GM23338 (cell line): ENCODE results near the gene FSD1. TPM values are rescaled to one million over a fixed set of nuclear protein-coding genes. Genes with fewer than 3 reads are reported as not detected.

Source experiments
- ATAC-seq: fragments of 200-7000 bp; cut with Tn5 transposase; 3 replicates; pipeline ENCODE4 v1.9.1; 2020
- DNase-seq: peaks from one replicate; pipeline ENCODE4 v3.0.0-alpha.2; 2015; ENCODE audit warnings: low spot score
- H2AFZ ChIP-seq: fragments of 200-600 bp; sonication (generic); 2 replicates; pipeline ENCODE4 v1.8.0; 2016; ENCODE audit warnings: antibody characterized with exemption, mild to moderate bottlenecking, moderate library complexity
- H3F3A ChIP-seq: fragments of 200-600 bp; sonication (generic); replicated peaks from 2 replicates; pipeline ENCODE4 v1.8.0; 2017; ENCODE audit warnings: antibody characterized with exemption, mixed run types, low read depth
- H3K27ac ChIP-seq: fragments of 200-600 bp; sonication (generic); 2 replicates; pipeline ENCODE4 v1.6.1; 2016; ENCODE audit warnings: low read depth
- H3K27me3 ChIP-seq: fragments of 200-600 bp; sonication (generic); 2 replicates; pipeline ENCODE4 v1.8.0; 2016; ENCODE audit warnings: mild to moderate bottlenecking, mixed run types, moderate library complexity; ENCODE audit not compliant: insufficient read depth
- H3K36me3 ChIP-seq: fragments of 200-600 bp; sonication (generic); 2 replicates; pipeline ENCODE4 v1.8.0; 2016; ENCODE audit warnings: mild to moderate bottlenecking; ENCODE audit not compliant: insufficient read depth
- H3K4me1 ChIP-seq: fragments of 200-600 bp; sonication (generic); 2 replicates; pipeline ENCODE4 v1.8.0; 2016; ENCODE audit warnings: mild to moderate bottlenecking, moderate library complexity; ENCODE audit not compliant: insufficient read depth
- H3K4me2 ChIP-seq: fragments of 200-600 bp; sonication (generic); 2 replicates; pipeline ENCODE4 v1.7.1; 2017; ENCODE audit warnings: mixed run types
- H3K4me3 ChIP-seq: fragments of 200-600 bp; sonication (generic); 2 replicates; pipeline ENCODE4 v1.6.1; 2016; ENCODE audit warnings: mixed run types
- H3K79me2 ChIP-seq: fragments of 200-600 bp; sonication (generic); replicated peaks from 2 replicates; pipeline ENCODE4 v1.8.0; 2017; ENCODE audit warnings: mild to moderate bottlenecking; ENCODE audit not compliant: insufficient read depth
- H3K9me2 ChIP-seq: fragments of 200-600 bp; sonication (generic); 2 replicates; pipeline ENCODE4 v1.8.0; 2017; ENCODE audit not compliant: insufficient read depth
- H4K20me1 ChIP-seq: fragments of 200-600 bp; sonication (generic); replicated peaks from 2 replicates; pipeline ENCODE4 v1.8.0; 2017; ENCODE audit warnings: mild to moderate bottlenecking; ENCODE audit not compliant: insufficient read depth
- H3K27ac Mint-ChIP-seq: 2 replicates; pipeline ENCODE4 v1.8.0; 2020; ENCODE audit warnings: inconsistent platforms, mild to moderate bottlenecking, moderate library complexity, mixed read lengths
- H3K27me3 Mint-ChIP-seq: 3 replicates; pipeline ENCODE4 v1.8.0; 2022; ENCODE audit warnings: low read depth, mild to moderate bottlenecking, moderate library complexity, mixed read lengths, inconsistent platforms; ENCODE audit not compliant: insufficient read depth, poor library complexity
- H3K36me3 Mint-ChIP-seq: 3 replicates; pipeline ENCODE4 v1.8.0; 2021; ENCODE audit warnings: low read depth, mild to moderate bottlenecking, inconsistent platforms, moderate library complexity, mixed read lengths
- H3K4me1 Mint-ChIP-seq: 3 replicates; pipeline ENCODE4 v1.8.0; 2020; ENCODE audit warnings: mild to moderate bottlenecking, inconsistent platforms, mixed read lengths
- H3K4me3 Mint-ChIP-seq: 3 replicates; pipeline ENCODE4 v1.8.0; 2021; ENCODE audit warnings: moderate library complexity, mild to moderate bottlenecking, inconsistent platforms, mixed read lengths
- H3K9me3 Mint-ChIP-seq: 3 replicates; pipeline ENCODE4 v1.8.0; 2020; ENCODE audit warnings: moderate library complexity, mild to moderate bottlenecking, inconsistent platforms, mixed read lengths
- CREB1 ChIP-seq: fragments of 250-450 bp; sonication (Bioruptor Pico); IDR thresholded peaks from 2 replicates; pipeline ENCODE4 v1.5.0; 2020; ENCODE audit warnings: low read depth, mild to moderate bottlenecking, moderate library complexity
- CTCF ChIP-seq, 2 experiments: fragments of 200-600 bp in 1 of 2; sonication (generic) in 1 of 2; conservative IDR thresholded peaks; 2 replicates each; pipeline versions ENCODE4 v1.5.1 to v1.6.1; 2016 to 2017; ENCODE audit warnings: antibody characterized with exemption in 2 of 2, low read depth in 2 of 2, mild to moderate bottlenecking in 2 of 2, moderate library complexity in 1 of 2
- ETS1 ChIP-seq: IDR thresholded peaks from 2 replicates; pipeline ENCODE4 v1.6.1; 2016; ENCODE audit warnings: antibody characterized with exemption
- EZH2 ChIP-seq: fragments of 200-600 bp; sonication (generic); IDR thresholded peaks from one replicate; pipeline ENCODE4 v1.8.0; 2017; ENCODE audit warnings: antibody characterized with exemption, mild to moderate bottlenecking, low read depth; ENCODE audit not compliant: unreplicated experiment
- EZH2phosphoT487 ChIP-seq: fragments of 200-600 bp; sonication (generic); IDR thresholded peaks from one replicate; pipeline ENCODE4 v1.8.1; 2018; ENCODE audit warnings: antibody characterized with exemption; ENCODE audit not compliant: unreplicated experiment
- NANOG ChIP-seq: IDR thresholded peaks from 2 replicates; pipeline ENCODE4 v1.6.1; 2016; ENCODE audit warnings: antibody characterized with exemption, borderline replicate concordance
- POLR2AphosphoS5 ChIP-seq: IDR thresholded peaks from 2 replicates; pipeline ENCODE4 v1.6.1; 2016; ENCODE audit warnings: antibody characterized with exemption, low read depth
- REST ChIP-seq: IDR thresholded peaks from one replicate; pipeline ENCODE4 v1.6.1; 2018; ENCODE audit warnings: antibody characterized with exemption; ENCODE audit not compliant: unreplicated experiment
- ZNF114 ChIP-seq: fragments of 250-450 bp; sonication (Bioruptor Pico); IDR thresholded peaks from 2 replicates; pipeline ENCODE4 v1.5.0; 2020; ENCODE audit warnings: mild to moderate bottlenecking, moderate library complexity
- ZNF331 ChIP-seq: fragments of 250-450 bp; sonication (Bioruptor Pico); IDR thresholded peaks from 2 replicates; pipeline ENCODE4 v1.5.0; 2020; ENCODE audit warnings: low read depth, mild to moderate bottlenecking, moderate library complexity
- polyA plus RNA-seq: library from polyadenylated mRNA; unstranded; fragments of >200 nt; fragmentation: Nextera tagmentation; extraction: Ambion mirVana; gene quantifications from 2 replicates; pipeline ENCODE4 v1.2.1, GENCODE V29; 2016
- total RNA-seq: library from RNA; depleted of rRNA; stranded (reverse); fragments of >200 nt; shearing (Covaris generic); gene quantifications from 2 replicates; pipeline ENCODE4 v1.2.3, GENCODE V29; 2014
- TF ChIP-seq, protein P1 (sequence below): fragments of 250-450 bp; sonication (Bioruptor Pico); IDR thresholded peaks from 2 replicates; pipeline ENCODE4 v1.5.0; 2020; ENCODE audit warnings: mild to moderate bottlenecking, moderate library complexity

The FSD1 gene
- total and polyA plus RNA-seq, 2 experiments from 2014 or later, result 50.7 to 82.9 TPM

DNA sequence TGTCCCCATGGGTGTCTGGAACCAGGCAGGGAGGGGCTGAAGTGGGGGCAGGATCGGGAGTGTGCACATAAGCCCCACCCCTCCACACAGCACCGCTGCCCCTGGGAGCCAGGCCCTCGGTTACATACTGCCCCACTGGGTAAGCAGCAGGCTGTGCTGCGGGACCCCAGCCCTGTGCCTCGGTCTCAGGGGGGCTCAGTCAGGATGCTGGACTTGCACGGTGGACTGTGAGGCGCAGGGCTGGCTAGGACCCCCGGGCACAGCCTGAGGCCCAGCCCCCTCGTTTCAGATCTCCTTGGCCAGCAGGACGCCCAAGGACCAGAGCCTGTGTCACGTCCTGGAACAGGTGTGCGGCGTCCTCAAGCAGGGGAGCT lies 55.2 kb downstream of the FSD1 start (continued):
- TF ChIP-seq, protein P1, sequence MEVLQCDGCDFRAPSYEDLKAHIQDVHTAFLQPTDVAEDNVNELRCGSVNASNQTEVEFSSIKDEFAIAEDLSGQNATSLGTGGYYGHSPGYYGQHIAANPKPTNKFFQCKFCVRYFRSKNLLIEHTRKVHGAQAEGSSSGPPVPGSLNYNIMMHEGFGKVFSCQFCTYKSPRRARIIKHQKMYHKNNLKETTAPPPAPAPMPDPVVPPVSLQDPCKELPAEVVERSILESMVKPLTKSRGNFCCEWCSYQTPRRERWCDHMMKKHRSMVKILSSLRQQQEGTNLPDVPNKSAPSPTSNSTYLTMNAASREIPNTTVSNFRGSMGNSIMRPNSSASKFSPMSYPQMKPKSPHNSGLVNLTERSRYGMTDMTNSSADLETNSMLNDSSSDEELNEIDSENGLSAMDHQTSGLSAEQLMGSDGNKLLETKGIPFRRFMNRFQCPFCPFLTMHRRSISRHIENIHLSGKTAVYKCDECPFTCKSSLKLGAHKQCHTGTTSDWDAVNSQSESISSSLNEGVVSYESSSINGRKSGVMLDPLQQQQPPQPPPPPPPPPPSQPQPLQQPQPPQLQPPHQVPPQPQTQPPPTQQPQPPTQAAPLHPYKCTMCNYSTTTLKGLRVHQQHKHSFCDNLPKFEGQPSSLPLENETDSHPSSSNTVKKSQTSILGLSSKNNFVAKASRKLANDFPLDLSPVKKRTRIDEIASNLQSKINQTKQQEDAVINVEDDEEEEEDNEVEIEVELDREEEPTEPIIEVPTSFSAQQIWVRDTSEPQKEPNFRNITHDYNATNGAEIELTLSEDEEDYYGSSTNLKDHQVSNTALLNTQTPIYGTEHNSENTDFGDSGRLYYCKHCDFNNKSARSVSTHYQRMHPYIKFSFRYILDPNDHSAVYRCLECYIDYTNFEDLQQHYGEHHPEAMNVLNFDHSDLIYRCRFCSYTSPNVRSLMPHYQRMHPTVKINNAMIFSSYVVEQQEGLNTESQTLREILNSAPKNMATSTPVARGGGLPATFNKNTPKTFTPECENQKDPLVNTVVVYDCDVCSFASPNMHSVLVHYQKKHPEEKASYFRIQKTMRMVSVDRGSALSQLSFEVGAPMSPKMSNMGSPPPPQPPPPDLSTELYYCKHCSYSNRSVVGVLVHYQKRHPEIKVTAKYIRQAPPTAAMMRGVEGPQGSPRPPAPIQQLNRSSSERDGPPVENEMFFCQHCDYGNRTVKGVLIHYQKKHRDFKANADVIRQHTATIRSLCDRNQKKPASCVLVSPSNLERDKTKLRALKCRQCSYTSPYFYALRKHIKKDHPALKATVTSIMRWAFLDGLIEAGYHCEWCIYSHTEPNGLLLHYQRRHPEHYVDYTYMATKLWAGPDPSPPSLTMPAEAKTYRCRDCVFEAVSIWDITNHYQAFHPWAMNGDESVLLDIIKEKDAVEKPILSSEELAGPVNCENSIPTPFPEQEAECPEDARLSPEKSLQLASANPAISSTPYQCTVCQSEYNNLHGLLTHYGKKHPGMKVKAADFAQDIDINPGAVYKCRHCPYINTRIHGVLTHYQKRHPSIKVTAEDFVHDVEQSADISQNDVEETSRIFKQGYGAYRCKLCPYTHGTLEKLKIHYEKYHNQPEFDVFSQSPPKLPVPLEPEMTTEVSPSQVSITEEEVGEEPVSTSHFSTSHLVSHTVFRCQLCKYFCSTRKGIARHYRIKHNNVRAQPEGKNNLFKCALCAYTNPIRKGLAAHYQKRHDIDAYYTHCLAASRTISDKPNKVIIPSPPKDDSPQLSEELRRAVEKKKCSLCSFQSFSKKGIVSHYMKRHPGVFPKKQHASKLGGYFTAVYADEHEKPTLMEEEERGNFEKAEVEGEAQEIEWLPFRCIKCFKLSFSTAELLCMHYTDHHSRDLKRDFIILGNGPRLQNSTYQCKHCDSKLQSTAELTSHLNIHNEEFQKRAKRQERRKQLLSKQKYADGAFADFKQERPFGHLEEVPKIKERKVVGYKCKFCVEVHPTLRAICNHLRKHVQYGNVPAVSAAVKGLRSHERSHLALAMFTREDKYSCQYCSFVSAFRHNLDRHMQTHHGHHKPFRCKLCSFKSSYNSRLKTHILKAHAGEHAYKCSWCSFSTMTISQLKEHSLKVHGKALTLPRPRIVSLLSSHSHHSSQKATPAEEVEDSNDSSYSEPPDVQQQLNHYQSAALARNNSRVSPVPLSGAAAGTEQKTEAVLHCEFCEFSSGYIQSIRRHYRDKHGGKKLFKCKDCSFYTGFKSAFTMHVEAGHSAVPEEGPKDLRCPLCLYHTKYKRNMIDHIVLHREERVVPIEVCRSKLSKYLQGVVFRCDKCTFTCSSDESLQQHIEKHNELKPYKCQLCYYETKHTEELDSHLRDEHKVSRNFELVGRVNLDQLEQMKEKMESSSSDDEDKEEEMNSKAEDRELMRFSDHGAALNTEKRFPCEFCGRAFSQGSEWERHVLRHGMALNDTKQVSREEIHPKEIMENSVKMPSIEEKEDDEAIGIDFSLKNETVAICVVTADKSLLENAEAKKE (CRISPR knock-in tag), result no peak
- TF ChIP-seq CTCF (conservative IDR thresholded peaks at IDR 0.05; ENCODE audit: low read depth in 2 of 2) (no peak), ZNF114 (CRISPR knock-in tag) (no peak), ETS1 (no peak), CREB1 (CRISPR knock-in tag) (no peak), ZNF331 (no peak)

GRCh38 chr19:4360081-4360569 lies 55.7 kb downstream of the FSD1 start:
- DNase-seq (no peak), ATAC-seq (no peak)
- Histone ChIP-seq H4K20me1 (no peaks in the 10 kb centered on the region; the same call in 1 of the 2 replicates), H3K4me1 (no peaks in the 10 kb centered on the region; the same call in 1 of the 2 replicates), H3K79me2 (no peaks in the 10 kb centered on the region), H3K27ac (peak overlapping the region; percentile 50; the same call in 1 of the 2 replicates), H3K4me3 (no peak overlapping the region), H3F3A (peaks cover 26% of the 10 kb centered on the region), H3K27me3 (no peaks in the 10 kb centered on the region), H3K9me2 (no peaks in the 10 kb centered on the region), H2AFZ (no peak overlapping the region), H3K4me2 (no peak overlapping the region), H3K36me3 (no peaks in the 10 kb centered on the region)
- H3K27me3 Mint-ChIP-seq, result peaks cover 20% of the 10 kb centered on the region
- H3K4me3 Mint-ChIP-seq, result peak overlapping the region; percentile 16; the same call in 1 of the 3 replicates
- H3K4me1 Mint-ChIP-seq, result peaks cover 7% of the 10 kb centered on the region; the same call in 1 of the 3 replicates
- peaks cover 20% of the 10 kb centered on the region for H3K36me3 Mint-ChIP-seq
- H3K27ac Mint-ChIP-seq, result no peak overlapping the region
- no peaks in the 10 kb centered on the region for H3K9me3 Mint-ChIP-seq
- TF ChIP-seq ZNF114 (CRISPR knock-in tag) (no peak), POLR2AphosphoS5 (no peak), ETS1 (no peak), NANOG (no peak), REST (no peak), EZH2 (no peak), CREB1 (CRISPR knock-in tag) (no peak), EZH2phosphoT487 (no peak)
